ACHN (cell line): ENCODE results near the gene SOCS6.

ENCODE experiments used
- DNase-seq: peaks from one replicate; pipeline ENCODE4 v3.0.0-alpha.2; 2015
- in situ Hi-C: cut with HindIII; loops from 2 replicates; pipeline ENCODE4 v1.10.0; 2017; ENCODE audit warnings: low sequenced_read_pairs, low pct_ligation_motif_present, low pct_unique_long_range_greater_than_20kb

SOCS6 gene

DNA sequence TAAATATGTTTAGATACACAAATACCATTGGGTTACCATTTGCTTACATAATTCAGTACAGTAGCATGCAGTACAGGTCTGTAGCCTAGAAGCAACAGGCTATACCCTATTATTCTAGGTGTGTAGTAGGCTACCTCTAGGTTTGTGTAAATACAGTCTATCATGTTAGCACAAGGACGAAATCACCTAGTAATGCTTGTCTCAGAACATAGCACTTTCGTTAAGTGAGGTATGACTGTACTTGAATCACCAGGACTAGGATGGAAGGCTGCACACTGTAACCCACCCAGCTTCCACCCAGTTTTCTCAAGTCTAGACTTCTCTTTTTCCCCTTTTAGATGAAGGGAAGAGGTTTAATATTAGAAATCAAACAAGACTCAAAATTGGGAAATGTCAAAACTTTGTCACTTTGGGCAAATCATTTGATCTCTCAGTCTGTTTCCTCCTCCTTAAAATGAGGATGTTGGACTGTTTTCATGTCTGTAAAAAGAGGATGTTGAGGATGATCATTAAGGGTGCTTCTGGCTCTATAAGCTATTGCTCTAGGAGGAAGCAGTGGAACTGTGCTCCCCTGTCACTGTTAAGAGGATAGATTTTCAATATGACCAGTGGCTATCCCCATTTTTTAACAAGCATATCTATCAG, 3.7 kb upstream of the SOCS6 start:
- no peak for DNase-seq
- in situ Hi-C loops = no loop called here

DNA sequence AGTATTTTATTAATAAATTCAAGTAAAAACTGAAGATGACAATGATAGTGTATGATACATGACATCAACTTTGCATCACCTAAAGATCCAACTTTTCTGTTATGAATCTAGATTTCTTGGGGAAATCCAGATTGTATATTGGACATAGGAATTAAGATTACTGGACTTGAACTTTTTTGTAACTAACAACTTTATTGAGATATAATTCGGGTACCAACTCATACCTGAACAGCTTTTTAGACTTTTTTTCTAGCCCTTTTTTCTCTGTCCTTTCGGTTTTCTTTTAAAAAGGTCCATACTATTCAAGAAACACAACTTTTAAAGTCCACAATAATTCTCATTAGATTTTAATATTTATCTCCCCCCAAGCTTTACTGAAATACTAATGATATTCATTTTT, 1.1 kb upstream of the SOCS6 start:
- DNase-seq = no peak
- in situ Hi-C loops = no loop called here

DNA sequence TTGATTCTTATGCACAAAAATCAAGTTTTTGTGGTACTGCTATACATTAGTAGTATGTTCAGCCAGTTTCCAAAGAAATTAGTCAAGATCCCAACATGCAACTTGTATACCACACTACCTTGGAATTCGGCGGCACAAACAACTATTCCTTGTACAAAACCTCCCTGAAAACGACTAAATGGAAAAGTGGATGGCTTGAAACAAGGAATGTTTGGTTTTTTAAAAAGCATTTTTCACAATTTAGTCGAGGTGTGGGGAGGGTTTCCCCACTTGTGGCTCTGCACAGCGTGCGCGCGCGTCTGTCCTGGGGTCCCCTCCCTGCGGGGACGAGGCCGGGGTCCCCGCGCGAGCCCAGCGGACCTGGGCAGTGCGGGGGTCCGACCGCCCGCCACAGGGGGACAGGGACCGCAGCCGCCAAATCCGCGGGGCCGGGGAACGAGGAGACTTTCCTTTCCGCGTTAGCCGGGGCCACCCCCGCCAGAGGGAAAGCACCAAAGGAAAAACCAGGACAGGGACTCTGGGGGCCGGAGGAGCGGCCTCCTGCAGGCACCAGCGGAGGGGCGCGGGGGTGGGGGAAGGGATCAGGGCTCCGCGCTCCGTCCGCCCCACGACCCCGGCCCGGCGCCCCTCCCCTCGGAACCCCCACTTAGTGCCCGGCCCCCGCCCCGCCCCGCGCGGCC, 534 bp upstream of the SOCS6 start:
- peak; percentile 37 for DNase-seq
- in situ Hi-C loops = no loop called here

DNA sequence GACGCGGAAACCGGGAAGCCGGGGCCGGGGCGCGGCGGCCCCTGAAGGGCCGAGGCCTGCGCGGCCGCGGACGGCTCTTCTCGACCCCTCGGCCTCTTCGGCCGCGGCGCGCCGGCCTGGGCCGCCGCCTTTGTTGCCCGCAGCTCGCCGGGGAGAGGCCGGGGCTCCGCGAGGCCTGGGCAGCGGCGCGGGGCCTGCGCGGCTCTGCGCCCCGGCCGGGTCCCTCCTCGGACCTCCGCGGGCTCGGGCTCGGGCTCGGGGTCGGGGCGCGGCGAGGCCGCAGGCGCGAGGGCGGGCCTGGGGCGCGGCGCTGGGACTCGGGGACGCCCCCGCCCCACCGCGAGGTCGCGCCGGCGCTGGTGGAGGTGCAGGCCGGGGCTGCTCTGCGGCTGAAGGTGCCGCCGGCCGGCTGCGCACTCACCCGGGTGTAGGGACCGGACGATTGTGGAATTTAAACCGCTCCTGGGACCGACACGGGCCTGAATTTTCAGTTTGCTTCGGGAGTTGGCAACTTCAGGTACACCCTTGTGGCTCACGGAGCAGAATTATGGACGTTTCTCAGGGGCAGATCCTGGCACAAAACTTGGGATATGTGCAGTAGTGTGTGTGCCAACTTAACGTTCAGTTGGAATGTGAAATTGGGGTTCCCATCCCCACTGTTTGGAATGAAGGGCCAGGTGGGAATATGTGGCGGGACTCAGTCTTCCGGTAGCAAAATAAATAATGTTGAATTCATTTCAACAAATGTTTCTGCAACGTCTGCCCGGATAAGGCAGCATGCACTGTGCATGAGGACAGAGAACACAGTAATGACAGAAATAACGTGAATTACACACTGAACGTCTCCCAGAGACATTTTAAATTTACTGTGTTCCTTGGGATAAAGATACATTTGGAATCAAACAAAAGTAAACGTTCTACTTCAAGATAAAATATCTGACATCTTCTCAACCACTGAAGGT, 787 bp downstream of the SOCS6 start:
- peak; percentile 19 for DNase-seq
- in situ Hi-C loops = no loop called here

DNA sequence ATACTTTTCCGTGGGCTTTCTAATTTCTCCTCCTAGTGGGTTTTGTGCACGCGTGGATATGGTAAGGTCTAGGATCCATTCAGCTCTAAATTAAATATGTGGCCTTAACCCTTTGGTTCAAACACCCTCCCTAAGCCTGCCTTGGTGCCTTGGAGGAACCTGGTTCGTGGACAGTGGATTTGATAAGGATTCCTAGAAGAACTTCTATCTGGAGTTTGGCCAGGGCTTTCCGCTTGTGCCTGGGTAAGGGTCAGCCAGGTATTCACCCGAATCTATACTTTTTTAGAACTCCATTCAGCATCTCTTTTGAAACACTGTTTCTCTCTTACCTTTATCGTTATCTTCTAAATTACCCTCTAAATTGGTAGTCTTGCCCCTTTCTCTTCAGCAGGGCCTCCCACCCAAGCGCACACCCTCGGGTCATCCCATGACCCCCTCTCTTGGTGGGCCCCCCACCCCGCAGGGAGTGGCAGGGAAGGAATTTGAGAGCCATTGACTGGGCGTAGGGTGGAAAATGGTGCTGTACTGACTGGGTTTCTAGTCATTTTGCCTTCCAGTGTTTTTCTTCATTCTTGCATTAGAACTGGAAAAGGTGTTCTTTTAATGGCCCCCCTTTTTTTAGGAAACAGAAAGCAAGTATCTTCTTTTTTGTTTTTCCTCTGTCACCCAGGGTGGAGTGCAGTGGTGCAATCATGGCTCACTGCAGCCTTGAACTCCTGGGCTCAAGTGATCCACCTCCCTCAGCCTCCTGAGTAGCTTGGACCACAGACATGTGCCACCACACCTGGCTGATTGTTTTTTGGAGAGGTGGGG, 1.8 kb downstream of the SOCS6 start:
- in situ Hi-C loops = no loop called here
- DNase-seq = no peak

DNA sequence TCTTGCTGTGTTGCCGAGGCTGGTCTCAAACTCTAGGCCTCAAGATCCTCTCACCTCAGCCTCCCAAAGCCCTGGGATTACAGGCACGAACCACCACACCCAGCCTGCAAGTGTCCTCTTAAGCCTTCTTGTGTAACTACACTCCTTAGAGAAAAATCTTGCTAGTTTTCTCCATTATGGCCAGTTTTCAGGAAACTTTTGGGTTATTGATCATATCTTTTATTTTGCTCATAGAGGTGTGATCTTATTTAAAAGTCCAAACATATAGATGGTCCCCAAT, 2.4 kb downstream of the SOCS6 start:
- in situ Hi-C loops = no loop called here

DNA sequence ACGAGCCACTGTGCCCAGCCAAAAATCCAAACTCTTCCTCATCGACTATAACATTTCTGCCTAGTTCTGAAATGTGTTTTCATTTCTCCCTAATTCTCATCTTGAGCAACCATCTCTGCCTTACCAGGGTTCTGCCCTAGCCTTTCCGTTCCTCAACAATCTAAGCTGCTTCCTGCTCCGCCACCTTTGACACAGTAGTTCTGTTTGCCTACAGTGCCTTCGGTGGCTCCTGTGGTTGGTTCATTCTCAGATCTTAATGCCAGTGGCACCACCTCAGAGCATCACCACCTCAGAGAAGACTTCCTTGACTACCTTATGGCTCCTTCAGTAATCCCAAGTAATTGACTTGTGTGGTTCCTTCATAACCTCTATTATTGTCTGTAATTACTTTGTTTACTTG, 3.8 kb downstream of the SOCS6 start:
- in situ Hi-C loops = no loop called here
- DNase-seq = no peak

More for the DNA sequence above, 2.4 kb downstream of the SOCS6 start:
- no peak for DNase-seq

DNA sequence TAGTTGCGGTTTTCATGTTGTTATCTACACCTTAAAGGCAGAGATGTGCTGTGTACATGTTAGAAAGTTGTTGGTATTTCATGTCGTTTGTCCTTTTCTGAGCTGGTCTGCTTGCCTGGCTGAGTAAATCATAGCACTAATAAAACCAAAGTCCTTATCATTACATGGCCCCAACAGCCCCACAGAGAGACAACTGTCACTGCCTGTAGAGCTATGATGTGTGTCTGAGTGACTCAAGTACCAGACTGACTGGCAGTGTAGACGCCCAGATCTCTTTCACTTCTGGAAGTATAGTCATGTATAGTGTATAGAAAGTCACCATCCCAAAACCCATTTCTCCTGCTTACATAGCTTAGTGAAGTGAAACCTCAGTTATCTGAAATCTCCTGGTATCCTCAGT, 4.3 kb downstream of the SOCS6 start:
- no peak for DNase-seq
- in situ Hi-C loops = no loop called here

DNA sequence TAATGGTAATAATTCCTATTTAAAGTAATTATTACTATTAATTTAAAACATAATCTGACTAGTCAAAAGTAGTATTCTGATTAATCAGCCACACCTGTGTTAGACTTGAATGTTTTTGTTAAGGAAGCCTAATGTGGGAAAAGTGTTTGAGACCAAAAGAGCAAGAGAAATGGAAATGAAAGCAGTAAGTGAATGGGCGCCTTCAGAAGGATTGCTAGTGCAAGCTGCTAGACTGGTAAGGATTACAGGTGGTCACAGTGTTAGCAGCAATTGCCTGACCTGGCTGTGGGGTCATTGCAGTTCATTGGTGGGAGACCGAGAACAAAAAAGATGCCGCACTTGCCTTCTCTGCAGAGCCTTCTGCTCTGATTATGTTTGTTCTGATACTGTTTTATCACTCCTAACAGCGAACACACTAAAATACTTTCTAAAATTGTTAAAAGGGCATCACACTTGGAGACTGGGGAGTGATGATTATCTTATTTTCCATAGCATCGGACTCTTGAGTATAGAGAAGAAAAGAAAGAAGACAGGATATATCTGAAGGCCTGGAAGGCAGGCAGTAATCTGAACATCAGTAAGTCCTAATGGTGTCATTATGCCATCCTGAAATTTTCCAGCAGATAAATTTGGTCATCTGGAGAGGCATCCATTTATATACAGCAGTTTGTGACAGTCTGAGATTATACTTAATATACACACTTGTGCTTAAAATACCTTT, 5.8 kb downstream of the SOCS6 start:
- in situ Hi-C loops = no loop called here
- DNase-seq = no peak

DNA sequence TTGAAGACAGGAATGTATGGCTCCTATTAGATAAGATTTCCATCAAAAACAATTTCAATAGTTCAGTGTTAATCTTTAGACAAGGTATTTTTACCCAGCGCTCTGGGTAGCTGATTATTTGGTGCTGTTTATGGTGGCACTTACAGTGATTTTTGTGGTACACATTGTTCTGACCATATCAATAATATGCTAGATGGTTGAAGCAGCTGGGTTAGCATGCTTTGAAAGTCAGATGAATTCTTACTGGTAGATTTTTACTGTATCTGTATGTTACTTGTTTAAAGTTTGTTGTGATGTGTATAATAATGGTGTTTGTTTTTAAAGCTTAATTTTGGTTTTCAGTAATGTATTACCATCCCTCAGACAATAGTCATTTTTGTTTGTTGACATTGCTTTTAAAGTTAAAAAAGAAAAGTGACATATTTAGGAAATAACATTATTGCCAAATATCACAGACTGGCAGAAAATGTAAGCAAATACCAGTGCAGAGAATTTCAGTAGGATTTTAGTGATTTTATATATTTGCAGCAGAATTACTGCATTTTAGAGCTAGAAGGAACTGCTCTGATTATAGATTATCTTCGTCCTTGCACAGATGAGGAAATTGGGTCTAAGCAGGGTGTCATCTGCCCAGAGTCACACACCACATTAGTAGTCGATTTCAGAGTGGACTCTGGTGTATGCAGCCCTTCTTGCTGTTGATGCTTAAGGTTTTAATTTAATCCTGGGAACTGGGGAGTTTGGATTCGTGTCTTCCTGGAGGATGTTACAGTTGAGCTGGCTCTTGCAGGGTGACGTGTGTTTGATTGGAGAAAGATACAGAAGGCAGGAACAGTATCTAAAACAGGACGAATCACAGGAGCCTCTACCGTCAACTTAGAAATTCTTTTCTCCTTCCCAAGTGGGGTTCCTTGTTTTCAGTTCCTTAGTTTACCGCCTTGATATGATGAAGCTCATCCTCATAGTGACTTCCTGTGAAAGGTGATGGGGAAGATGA, 6.6 kb downstream of the SOCS6 start:
- DNase-seq = peak; percentile 21
- in situ Hi-C loops = no loop called here

DNA sequence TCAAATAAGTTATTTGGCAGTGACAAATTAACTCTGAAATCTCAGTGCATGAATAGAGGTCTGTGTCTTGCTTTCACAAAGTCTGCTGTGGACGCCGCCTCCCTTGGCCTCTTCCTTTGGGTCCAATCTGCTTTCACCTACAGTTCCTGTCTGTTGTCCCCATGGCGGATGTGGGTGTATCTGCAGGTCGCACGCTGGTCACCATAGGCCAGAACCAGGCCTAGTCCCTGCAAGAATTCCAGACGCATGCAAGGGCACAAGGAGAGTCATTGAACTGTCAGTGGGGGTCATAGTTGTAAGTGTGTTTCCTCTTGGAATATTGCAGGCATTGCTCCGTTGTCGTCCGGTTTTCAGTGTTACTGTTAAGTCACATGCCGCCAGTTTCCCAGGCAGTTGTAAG, 7.4 kb downstream of the SOCS6 start:
- peak; percentile 29 for DNase-seq
- in situ Hi-C loops = no loop called here

DNA sequence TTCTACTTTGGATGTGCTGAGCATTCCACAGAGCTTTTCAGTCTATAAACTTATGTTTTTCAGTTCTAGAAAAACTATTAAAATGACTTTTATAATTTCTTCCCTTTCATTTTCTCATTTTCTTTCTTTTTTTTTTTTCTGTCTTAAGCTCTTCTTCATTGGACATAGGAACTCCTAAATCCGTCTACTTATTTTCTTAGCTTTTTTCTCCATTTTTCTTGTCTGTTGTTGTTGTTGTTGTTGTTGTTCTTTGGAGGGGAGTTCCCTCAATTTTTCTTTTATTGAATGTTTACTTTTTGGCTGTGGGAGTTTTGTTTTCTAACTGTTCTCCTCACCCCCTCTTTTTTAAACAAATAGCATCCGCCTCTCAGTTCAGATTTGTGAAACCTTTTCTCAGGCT, 7.9 kb downstream of the SOCS6 start:
- in situ Hi-C loops = no loop called here

DNA sequence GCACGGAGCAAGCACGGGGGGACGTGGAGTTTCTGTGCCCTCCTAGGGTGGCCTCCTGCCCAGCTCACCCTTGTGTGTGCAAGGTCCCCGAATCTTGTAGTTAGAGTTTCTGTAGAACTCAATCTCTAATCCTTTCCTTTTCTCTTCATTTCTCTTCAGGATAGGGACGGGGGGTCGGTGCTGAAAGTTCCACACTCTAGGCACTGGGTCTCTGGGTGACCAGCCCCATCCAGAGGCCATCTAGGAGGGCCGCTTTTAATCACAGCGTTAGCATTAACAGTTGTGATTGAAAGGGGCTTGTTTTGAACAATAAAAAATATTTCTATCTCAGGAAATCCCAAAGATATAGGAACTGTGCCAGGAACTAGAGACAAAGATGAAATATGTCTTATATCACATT, 10.5 kb downstream of the SOCS6 start:
- in situ Hi-C loops = no loop called here
- DNase-seq = no peak

More for the DNA sequence above, 7.9 kb downstream of the SOCS6 start:
- DNase-seq = no peak

DNA sequence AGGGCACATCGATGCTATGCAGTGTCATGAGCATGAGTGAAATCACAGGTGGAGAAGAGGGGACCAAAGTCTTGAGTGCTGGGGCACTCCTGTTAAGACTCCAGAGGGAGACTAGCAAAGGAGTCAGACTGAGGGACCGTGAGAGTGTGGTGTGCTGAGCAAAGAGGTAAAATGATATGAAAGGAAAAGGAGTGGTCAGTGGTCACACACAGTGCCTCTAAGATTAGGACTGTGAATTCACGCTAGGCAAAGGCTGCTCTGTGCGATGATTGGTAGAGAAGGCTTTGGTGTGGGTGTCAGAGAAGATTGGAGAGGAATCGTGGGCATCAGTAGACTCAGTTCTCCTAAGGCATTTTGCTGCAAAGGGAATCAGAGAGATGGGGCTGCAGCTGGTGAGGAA, 12.8 kb downstream of the SOCS6 start:
- in situ Hi-C loops = no loop called here
- DNase-seq = no peak

DNA sequence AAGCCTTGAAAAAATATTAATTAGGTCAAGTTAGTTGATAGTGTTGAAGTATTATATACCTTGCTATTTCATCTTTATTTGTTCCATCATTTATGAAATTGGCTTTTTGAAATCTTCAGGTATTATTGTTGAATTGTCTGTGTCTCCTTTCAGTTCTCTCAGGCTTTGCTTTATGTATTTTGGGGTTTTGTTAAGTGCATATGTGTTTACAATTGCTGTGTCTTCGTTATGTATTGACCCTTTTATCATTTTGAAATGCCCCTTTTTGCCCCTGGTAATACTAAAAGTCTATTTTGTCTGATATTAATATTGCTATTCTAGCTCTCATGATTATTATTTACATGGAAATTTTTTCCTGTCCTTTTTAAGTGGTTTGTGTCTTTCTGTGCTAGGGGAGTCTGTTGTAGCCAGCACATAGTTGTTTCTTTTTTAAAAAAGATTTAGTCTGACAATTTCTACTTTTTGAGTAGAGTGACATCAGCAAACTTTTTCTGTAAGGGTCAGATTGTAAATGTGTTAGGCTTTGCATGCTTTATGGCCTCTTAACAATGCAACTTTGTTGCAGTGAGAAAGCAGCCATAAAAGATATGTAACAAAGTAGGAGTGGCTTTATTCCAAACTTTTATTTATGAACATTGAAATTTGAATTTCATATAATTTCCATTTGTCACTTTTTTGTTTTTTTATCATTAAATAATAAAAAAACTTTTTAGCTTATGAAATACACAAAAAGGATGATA, 19.9 kb downstream of the SOCS6 start:
- DNase-seq = no peak
- in situ Hi-C loops = no loop called here

DNA sequence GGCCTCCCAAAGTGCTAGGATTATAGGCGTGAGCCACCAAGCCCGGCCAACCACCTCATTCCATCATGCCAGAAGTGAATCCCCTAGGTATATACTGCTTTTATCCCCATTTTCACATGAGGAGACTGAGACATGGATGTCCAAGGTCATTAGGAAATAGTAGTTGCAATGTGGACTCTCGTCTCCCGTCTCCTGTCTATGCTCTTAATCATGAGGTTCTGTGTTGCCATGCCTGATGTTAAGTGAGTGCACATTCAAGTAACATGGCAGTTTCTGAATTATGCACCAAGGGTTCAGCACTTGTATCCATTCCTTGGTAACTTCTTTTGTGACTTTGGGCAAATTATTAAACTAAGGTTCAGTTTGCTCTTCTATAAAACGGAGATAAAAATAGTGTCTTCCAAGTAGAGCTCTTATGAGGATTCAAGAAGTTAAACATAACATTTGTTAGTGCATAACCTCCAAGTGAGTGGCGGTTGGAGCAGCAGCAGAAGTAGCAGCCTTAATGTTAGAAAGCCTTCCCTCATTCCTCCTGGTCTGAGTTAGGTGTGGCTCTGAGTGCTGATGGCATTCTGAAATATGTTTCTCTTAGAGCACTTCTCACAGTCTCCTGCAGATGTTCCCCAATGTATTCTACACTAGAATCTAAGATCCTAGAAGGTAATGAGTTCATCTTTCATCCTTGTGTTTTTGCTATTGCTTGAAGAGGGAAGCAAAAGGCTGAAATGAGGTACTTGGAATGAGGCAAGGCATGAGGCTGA, 21.9 kb downstream of the SOCS6 start:
- no peak for DNase-seq
- in situ Hi-C loops = no loop called here
